ENCODE data around the gene CSF3R. TPM values are rescaled to one million over a fixed set of nuclear protein-coding genes. Genes with fewer than 3 reads are reported as not detected.

Gene CSF3R
- total RNA-seq, 4 donors from 2014 or later: 5.9 to 32.5 (median 7.4) TPM

DNA sequence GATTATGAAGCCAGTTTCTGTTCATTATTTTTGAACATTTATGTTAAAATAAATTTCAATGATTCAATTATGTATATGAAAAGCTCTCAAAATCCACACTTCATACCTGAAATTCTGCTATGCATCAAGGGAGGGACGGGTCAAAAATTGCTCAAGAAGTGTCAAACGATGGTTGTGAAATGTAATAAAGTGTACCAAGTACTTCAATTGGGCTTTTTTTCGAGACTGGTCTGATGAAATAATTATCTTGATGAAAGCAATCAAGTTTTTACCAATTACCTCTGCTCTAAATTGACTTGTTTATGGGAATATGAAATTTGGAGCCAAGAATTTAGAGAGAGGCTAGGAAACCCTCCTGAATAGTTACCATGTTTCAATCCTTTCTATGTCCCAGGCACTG lies 40.4 kb downstream of the CSF3R start:
- no peak for DNase-seq (ENCODE audit: extremely low spot score)
- Histone ChIP-seq H3K9me3 (no peaks in the 10 kb centered on the region), H3K36me3 (peaks cover 0 to 40% (median 14%) of the 10 kb centered on the region in 4 donors), H3K27ac (replicated peaks in 1 of 4) (no peak overlapping the region), H3K4me3 (no peak overlapping the region), H3K4me1 (no peaks in the 10 kb centered on the region), H3K27me3 (no peaks in the 10 kb centered on the region)
- intact Hi-C loops (cut with DNase I): no loop called here
- TF ChIP-seq POLR2A (IDR thresholded peaks at IDR 0.05; ENCODE audit: low read depth): no peak
- WGBS: 82% methylated on average over 3 of the region's 3 CpGs

DNA sequence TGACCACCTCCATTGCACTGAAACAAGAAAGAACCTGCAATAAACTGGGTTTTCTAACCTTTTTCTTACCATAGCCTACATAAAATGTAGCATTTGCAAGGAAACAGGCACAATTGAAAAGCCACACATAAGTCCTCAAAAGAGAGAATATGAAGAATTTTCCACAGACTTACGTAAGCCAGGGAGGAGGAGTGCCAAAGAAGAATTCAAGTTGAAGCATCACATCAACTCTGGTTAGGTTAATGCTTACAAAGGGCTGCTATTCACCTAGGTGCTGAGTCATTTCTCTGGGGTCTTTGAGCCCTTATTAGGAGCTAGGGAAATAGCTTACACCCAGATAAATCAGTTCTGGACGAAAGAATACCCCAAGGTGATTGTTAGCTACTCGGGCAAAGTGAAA lies 42.1 kb downstream of the CSF3R start:
- intact Hi-C loops (cut with DNase I): no loop called here
- Histone ChIP-seq H3K4me1 (no peaks in the 10 kb centered on the region), H3K27me3 (no peaks in the 10 kb centered on the region), H3K9me3 (no peaks in the 10 kb centered on the region), H3K4me3 (no peak overlapping the region), H3K27ac (replicated peaks in 1 of 4) (no peak overlapping the region), H3K36me3 (peaks cover 0 to 48% (median 16%) of the 10 kb centered on the region in 4 donors)
- TF ChIP-seq POLR2A (IDR thresholded peaks at IDR 0.05; ENCODE audit: low read depth) (no peak), EP300 (IDR thresholded peaks at IDR 0.05) (no peak), POLR2AphosphoS5 (IDR thresholded peaks at IDR 0.05) (no peak)
- TF ChIP-seq, protein P1, sequence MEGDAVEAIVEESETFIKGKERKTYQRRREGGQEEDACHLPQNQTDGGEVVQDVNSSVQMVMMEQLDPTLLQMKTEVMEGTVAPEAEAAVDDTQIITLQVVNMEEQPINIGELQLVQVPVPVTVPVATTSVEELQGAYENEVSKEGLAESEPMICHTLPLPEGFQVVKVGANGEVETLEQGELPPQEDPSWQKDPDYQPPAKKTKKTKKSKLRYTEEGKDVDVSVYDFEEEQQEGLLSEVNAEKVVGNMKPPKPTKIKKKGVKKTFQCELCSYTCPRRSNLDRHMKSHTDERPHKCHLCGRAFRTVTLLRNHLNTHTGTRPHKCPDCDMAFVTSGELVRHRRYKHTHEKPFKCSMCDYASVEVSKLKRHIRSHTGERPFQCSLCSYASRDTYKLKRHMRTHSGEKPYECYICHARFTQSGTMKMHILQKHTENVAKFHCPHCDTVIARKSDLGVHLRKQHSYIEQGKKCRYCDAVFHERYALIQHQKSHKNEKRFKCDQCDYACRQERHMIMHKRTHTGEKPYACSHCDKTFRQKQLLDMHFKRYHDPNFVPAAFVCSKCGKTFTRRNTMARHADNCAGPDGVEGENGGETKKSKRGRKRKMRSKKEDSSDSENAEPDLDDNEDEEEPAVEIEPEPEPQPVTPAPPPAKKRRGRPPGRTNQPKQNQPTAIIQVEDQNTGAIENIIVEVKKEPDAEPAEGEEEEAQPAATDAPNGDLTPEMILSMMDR (IDR thresholded peaks at IDR 0.05): no peak
- 92% methylated on average over 3 of the region's 3 CpGs for WGBS
- DNase-seq (ENCODE audit: extremely low spot score): no peak

DNA sequence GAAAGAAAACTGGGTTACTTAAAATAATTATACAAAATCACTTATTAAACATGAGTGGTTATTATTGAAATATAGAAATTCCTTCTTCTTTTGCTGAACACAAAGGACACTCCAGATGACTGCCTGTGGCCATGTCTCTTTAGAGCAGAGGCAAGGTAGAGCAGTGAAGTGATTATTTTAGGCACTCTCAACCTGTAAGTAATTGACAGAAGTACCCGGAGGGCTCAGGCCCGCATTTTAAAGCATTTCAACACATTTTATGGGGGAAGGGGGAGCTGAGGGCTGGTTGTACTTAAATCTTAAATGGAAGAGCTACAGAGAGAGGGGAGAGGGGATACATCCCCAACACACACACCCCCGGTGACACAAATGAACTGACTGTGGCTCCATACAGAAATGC lies 42.7 kb downstream of the CSF3R start:
- no peaks in the 10 kb centered on the region for H3K4me1 ChIP-seq
- H3K4me3 ChIP-seq: no peak overlapping the region
- H3K36me3 ChIP-seq: peaks cover 0 to 52% (median 16%) of the 10 kb centered on the region in 4 donors
- H3K9me3 ChIP-seq: no peaks in the 10 kb centered on the region
- 68% methylated on average over 3 of the region's 3 CpGs for WGBS
- no peak for DNase-seq (ENCODE audit: extremely low spot score)
- TF ChIP-seq POLR2A (IDR thresholded peaks at IDR 0.05; ENCODE audit: low read depth) (no peak), POLR2AphosphoS5 (IDR thresholded peaks at IDR 0.05) (no peak), EP300 (IDR thresholded peaks at IDR 0.05) (no peak)
- TF ChIP-seq, protein P1 (IDR thresholded peaks at IDR 0.05): no peak
- H3K27ac ChIP-seq (replicated peaks in 1 of 4): no peak overlapping the region
- no peaks in the 10 kb centered on the region for H3K27me3 ChIP-seq
- intact Hi-C loops (cut with DNase I): no loop called here

DNA sequence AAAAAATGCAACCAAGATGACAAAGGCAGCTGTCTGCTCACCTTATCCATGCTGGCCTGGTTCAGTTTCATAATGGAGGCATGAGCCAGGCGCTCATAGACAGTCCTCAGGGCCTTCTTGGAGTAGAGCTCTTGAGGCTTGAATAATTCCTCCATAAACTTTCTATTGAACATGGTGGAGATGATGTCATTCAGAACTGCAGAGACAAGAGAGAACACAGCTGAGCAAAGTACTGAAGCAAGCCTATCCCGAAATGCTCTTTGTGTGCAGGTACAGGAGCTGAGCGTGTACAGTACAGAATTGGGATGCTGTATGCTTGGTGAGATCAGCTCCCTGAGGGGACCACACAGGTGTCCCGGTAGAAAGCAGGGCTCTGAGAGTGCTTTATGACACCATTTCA lies 44.0 kb downstream of the CSF3R start:
- Histone ChIP-seq H3K4me1 (no peaks in the 10 kb centered on the region), H3K4me3 (no peak overlapping the region), H3K9me3 (no peaks in the 10 kb centered on the region), H3K27ac (replicated peaks in 1 of 4) (no peak overlapping the region), H3K27me3 (no peaks in the 10 kb centered on the region), H3K36me3 (peaks cover 0 to 52% (median 16%) of the 10 kb centered on the region in 4 donors)
- TF ChIP-seq POLR2AphosphoS5 (IDR thresholded peaks at IDR 0.05) (no peak), EP300 (IDR thresholded peaks at IDR 0.05) (no peak), POLR2A (IDR thresholded peaks at IDR 0.05; ENCODE audit: low read depth) (no peak)
- TF ChIP-seq, protein P1 (IDR thresholded peaks at IDR 0.05): no peak
- no peak for DNase-seq (ENCODE audit: extremely low spot score)
- intact Hi-C loops (cut with DNase I): no loop called here
- WGBS: 95% methylated on average over 4 of the region's 4 CpGs

DNA sequence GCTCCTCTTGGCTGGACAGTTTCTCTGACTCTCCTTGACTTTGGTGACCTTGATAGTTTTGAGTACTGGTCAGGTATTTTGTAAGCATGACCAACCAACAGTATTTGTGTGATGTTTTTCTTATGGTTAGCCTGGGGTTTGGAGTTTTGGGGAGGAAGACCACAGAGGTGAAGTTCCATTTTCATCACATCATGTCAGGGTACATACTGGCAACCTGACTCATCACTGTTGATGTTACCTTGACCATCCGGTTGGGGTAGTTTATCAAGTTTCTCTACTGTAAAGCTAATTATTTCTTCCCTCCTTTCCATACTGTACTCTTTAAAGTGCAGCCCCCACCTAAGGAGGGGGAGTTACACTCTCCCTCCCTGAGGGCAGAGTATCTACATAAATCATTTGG lies 45.9 kb downstream of the CSF3R start:
- no peaks in the 10 kb centered on the region for H3K9me3 ChIP-seq
- 92% methylated on average over 1 of the region's 1 CpG for WGBS
- no peak for TF ChIP-seq POLR2A (IDR thresholded peaks at IDR 0.05; ENCODE audit: low read depth)
- TF ChIP-seq, protein P1 (IDR thresholded peaks at IDR 0.05): no peak
- TF ChIP-seq POLR2AphosphoS5 (IDR thresholded peaks at IDR 0.05): no peak
- TF ChIP-seq EP300 (IDR thresholded peaks at IDR 0.05): no peak
- intact Hi-C loops (cut with DNase I): no loop called here
- no peak overlapping the region for H3K4me3 ChIP-seq
- no peaks in the 10 kb centered on the region for H3K4me1 ChIP-seq
- no peak overlapping the region for H3K27ac ChIP-seq (replicated peaks in 1 of 4)
- H3K36me3 ChIP-seq: peaks cover 3 to 60% (median 23%) of the 10 kb centered on the region in 4 donors
- no peaks in the 10 kb centered on the region for H3K27me3 ChIP-seq
- no peak for DNase-seq (ENCODE audit: extremely low spot score)
